IMR-90 (cell line): Measurements from ENCODE around the gene ENHO. TPM values are rescaled to one million over a fixed set of nuclear protein-coding genes. Genes with fewer than 3 reads are reported as not detected.

ENCODE experiments used
- ATAC-seq: fragments of 200-7000 bp; cut with Tn5 transposase; 2 replicates; pipeline ENCODE4 v1.9.1; 2020; ENCODE audit warnings: low read depth, mild to moderate bottlenecking, moderate library complexity
- BruUV-seq: library from RNA; stranded (reverse); fragments of 400-500 nt; replicated peaks from 2 replicates; lab custom pipeline; 2021; lab: Mats Ljungman, UMichigan
- CTCF ChIA-PET: fragments of 300-600 bp; formaldehyde crosslinking; extraction: SDS; loops from one replicate; lab custom pipeline; 2021; ENCODE audit warnings: antibody characterized with exemption; lab: Yijun Ruan, JAX
- POLR2A ChIA-PET: fragments of 300-600 bp; sonication (Branson Sonifier 250); formaldehyde crosslinking; loops from one replicate; lab custom pipeline; 2022; ENCODE audit warnings: antibody characterized with exemption; ENCODE audit not compliant: unreplicated experiment; lab: Charles Lee
- DNase-seq: peaks from one replicate; pipeline ENCODE4 v3.0.0; 2013
- H2AFZ ChIP-seq: replicated peaks from 2 replicates; pipeline ENCODE3; 2013; ENCODE audit warnings: low read length, mild to moderate bottlenecking; ENCODE audit not compliant: poor library complexity
- H2AK5ac ChIP-seq: 2 replicates; pipeline ENCODE4 v1.6.1; 2013; ENCODE audit warnings: low read depth, low read length, inconsistent platforms
- H2AK9ac ChIP-seq: replicated peaks from 2 replicates; pipeline ENCODE3; 2013; ENCODE audit warnings: mild to moderate bottlenecking, low read depth, low read length, moderate library complexity; ENCODE audit not compliant: poor library complexity
- H2BK120ac ChIP-seq: 2 replicates; pipeline ENCODE4 v1.6.1; 2013; ENCODE audit warnings: low read depth, low read length, inconsistent platforms
- H2BK15ac ChIP-seq: 3 replicates; pipeline ENCODE4 v1.6.1; 2013; ENCODE audit warnings: low read depth, low read length, inconsistent platforms
- H2BK20ac ChIP-seq: 2 replicates; pipeline ENCODE4 v1.6.1; 2013; ENCODE audit warnings: low read depth, mild to moderate bottlenecking, inconsistent platforms, low read length, moderate library complexity
- H2BK5ac ChIP-seq: 2 replicates; pipeline ENCODE4 v1.6.1; 2013; ENCODE audit warnings: mild to moderate bottlenecking, low read depth, low read length, inconsistent platforms; ENCODE audit not compliant: poor library complexity, severe bottlenecking
- H3K14ac ChIP-seq: replicated peaks from 2 replicates; pipeline ENCODE4 v1.6.1; 2013; ENCODE audit warnings: low read depth, low read length, inconsistent platforms
- H3K18ac ChIP-seq: 2 replicates; pipeline ENCODE4 v1.6.1; 2013; ENCODE audit warnings: low read depth, low read length, control low read depth
- H3K23ac ChIP-seq: 2 replicates; pipeline ENCODE4 v1.6.1; 2013; ENCODE audit warnings: low read depth, low read length, inconsistent platforms
- H3K27ac ChIP-seq: 2 replicates; pipeline ENCODE4 v1.5.1; 2013; ENCODE audit warnings: mild to moderate bottlenecking, control low read depth, low read length; ENCODE audit not compliant: insufficient read depth
- H3K27me3 ChIP-seq: 2 replicates; pipeline ENCODE4 v1.6.1; 2013; ENCODE audit warnings: low read length; ENCODE audit not compliant: control insufficient read depth, insufficient read depth
- H3K36me3 ChIP-seq: 2 replicates; pipeline ENCODE4 v1.6.1; 2013; ENCODE audit warnings: low read length, mixed read lengths; ENCODE audit not compliant: control insufficient read depth, insufficient read depth
- H3K4ac ChIP-seq: 2 replicates; pipeline ENCODE4 v1.6.1; 2013; ENCODE audit warnings: low read depth, low read length, inconsistent platforms
- H3K4me1 ChIP-seq: 2 replicates; pipeline ENCODE4 v1.6.1; 2013; ENCODE audit warnings: low read length, mixed read lengths; ENCODE audit not compliant: control insufficient read depth, insufficient read depth
- H3K4me2 ChIP-seq: 2 replicates; pipeline ENCODE4 v1.6.1; 2013; ENCODE audit warnings: low read depth, mild to moderate bottlenecking, control low read depth, low read length, moderate library complexity
- H3K4me3 ChIP-seq: 2 replicates; pipeline ENCODE4 v1.5.1; 2013; ENCODE audit warnings: low read depth, mild to moderate bottlenecking, control low read depth, low read length, moderate library complexity; ENCODE audit not compliant: insufficient read depth
- H3K56ac ChIP-seq: 2 replicates; pipeline ENCODE4 v1.6.1; 2013; ENCODE audit warnings: low read length, inconsistent platforms; ENCODE audit not compliant: insufficient read depth; ENCODE audit errors: extremely low read depth
- H3K79me1 ChIP-seq, 2 experiments: 2 replicates each; pipeline ENCODE4 v1.6.1; 2013; ENCODE audit warnings: low read length in 2 of 2, inconsistent platforms in 1 of 2, low read depth in 1 of 2
- H3K9ac ChIP-seq: 2 replicates; pipeline ENCODE4 v1.6.1; 2013; ENCODE audit warnings: low read depth, low read length, control low read depth
- H3K9me1 ChIP-seq: 2 replicates; pipeline ENCODE4 v1.6.1; 2013; ENCODE audit warnings: low read length, inconsistent platforms; ENCODE audit not compliant: insufficient read depth
- H3K9me3 ChIP-seq: 2 replicates; pipeline ENCODE4 v1.6.1; 2013; ENCODE audit warnings: low read length; ENCODE audit not compliant: control insufficient read depth, insufficient read depth
- H4K20me1 ChIP-seq: 2 replicates; pipeline ENCODE4 v1.6.1; 2013; ENCODE audit warnings: low read length, inconsistent platforms; ENCODE audit not compliant: insufficient read depth
- H4K5ac ChIP-seq: 2 replicates; pipeline ENCODE4 v1.6.1; 2013; ENCODE audit warnings: mild to moderate bottlenecking, low read depth, low read length, control low read depth
- H4K8ac ChIP-seq, 2 experiments: 2 replicates each; pipeline ENCODE4 v1.6.1; 2013; ENCODE audit warnings: low read depth in 2 of 2, low read length in 2 of 2, control low read depth in 1 of 2, inconsistent platforms in 1 of 2
- H4K91ac ChIP-seq: 2 replicates; pipeline ENCODE4 v1.6.1; 2013; ENCODE audit warnings: low read depth, low read length, inconsistent platforms; ENCODE audit not compliant: insufficient read depth
- BHLHE40 ChIP-seq: fragments of 150-350 bp; IDR thresholded peaks from 2 replicates; pipeline ENCODE4 v1.6.1; 2016; ENCODE audit warnings: mild to moderate bottlenecking, low read depth, low read length
- CEBPB ChIP-seq: IDR thresholded peaks from 2 replicates; pipeline ENCODE4 v1.6.1; 2012; ENCODE audit warnings: low read depth, low read length, improper control_type of control experiment
- CHD1 ChIP-seq: IDR thresholded peaks from 2 replicates; pipeline ENCODE4 v1.6.1; 2012; ENCODE audit warnings: low read depth, low read length, improper control_type of control experiment
- FOS ChIP-seq: fragments of 150-350 bp; IDR thresholded peaks from 2 replicates; pipeline ENCODE4 v1.6.1; 2016; ENCODE audit warnings: low read depth, low read length
- MAFK ChIP-seq: IDR thresholded peaks from 2 replicates; pipeline ENCODE4 v1.6.1; 2012; ENCODE audit warnings: low read depth, low read length, improper control_type of control experiment
- MAZ ChIP-seq: IDR thresholded peaks from 2 replicates; pipeline ENCODE4 v1.6.1; 2012; ENCODE audit warnings: low read depth, mild to moderate bottlenecking, low read length, improper control_type of control experiment, moderate library complexity, borderline replicate concordance
- MXI1 ChIP-seq: IDR thresholded peaks from 2 replicates; pipeline ENCODE4 v1.6.1; 2012; ENCODE audit warnings: low read depth, mild to moderate bottlenecking, low read length, moderate library complexity, borderline replicate concordance
- NFE2L2 ChIP-seq: fragments of 150-350 bp; IDR thresholded peaks from 2 replicates; pipeline ENCODE4 v1.6.1; 2016; ENCODE audit warnings: low read depth, mild to moderate bottlenecking, low read length
- POLR2A ChIP-seq: IDR thresholded peaks from 2 replicates; pipeline ENCODE4 v1.6.1; 2012; ENCODE audit warnings: mild to moderate bottlenecking, low read depth, low read length
- RAD21 ChIP-seq: IDR thresholded peaks from 2 replicates; pipeline ENCODE4 v1.6.1; 2012; ENCODE audit warnings: low read length, improper control_type of control experiment
- RCOR1 ChIP-seq: IDR thresholded peaks from 2 replicates; pipeline ENCODE4 v1.6.1; 2012; ENCODE audit warnings: mild to moderate bottlenecking, low read length, improper control_type of control experiment; ENCODE audit not compliant: insufficient replicate concordance
- RFX5 ChIP-seq: IDR thresholded peaks from 2 replicates; pipeline ENCODE4 v1.8.0; 2012; ENCODE audit warnings: low read depth, mild to moderate bottlenecking, low read length, moderate library complexity
- SMC3 ChIP-seq: fragments of 150-350 bp; IDR thresholded peaks from 2 replicates; pipeline ENCODE4 v1.6.1; 2016; ENCODE audit warnings: low read depth, mild to moderate bottlenecking, antibody characterized with exemption, low read length, moderate library complexity
- WGBS, 2 experiments: methylation state at CpG; one replicate each; pipeline versions ENCODE4 v1.1.5 to v1.1.7; 2013; ENCODE audit warnings: missing lambda C conversion rate in 2 of 2; ENCODE audit not compliant: insufficient read length in 1 of 2; ENCODE audit errors: extremely low coverage in 2 of 2; 5-methylcytosine and 5-hydroxymethylcytosine counted together
- dilution Hi-C: fragments of 300-500 bp; cut with HindIII; formaldehyde crosslinking; loops from one replicate; pipeline ENCODE4 v1.14.3; 2018; ENCODE audit warnings: low sequenced_read_pairs; ENCODE audit not compliant: unreplicated experiment
- in situ Hi-C: fragments of 300-500 bp; cut with MboI; formaldehyde crosslinking; loops from 3 replicates; pipeline ENCODE4 v1.14.3; 2019; ENCODE audit warnings: low sequenced_read_pairs, inconsistent platforms, mixed read lengths
- intact Hi-C: fragments of 100-400 bp; cut with micrococcal nuclease; formaldehyde crosslinking; loops from 2 replicates; pipeline ENCODE4 v1.10.0; 2022
- polyA plus RNA-seq, 3 experiments: library from polyadenylated mRNA; depleted of rRNA; stranded (reverse); fragments of >200 nt; gene quantifications; 2 replicates each; pipeline ENCODE4 v1.2.3, GENCODE V29; 2012; ENCODE audit warnings: low replicate concordance in 1 of 3
- total RNA-seq: library from RNA; depleted of rRNA; stranded (reverse); fragments of >200 nt; gene quantifications from 2 replicates; pipeline ENCODE4 v1.2.3, GENCODE V29; 2012
- TF ChIP-seq, protein P1 (sequence below): fragments of 150-350 bp; IDR thresholded peaks from 2 replicates; pipeline ENCODE4 v1.6.1; 2017; ENCODE audit warnings: mild to moderate bottlenecking, antibody characterized with exemption, low read length, low read depth
- TF ChIP-seq, protein P2 (sequence below): fragments of 150-350 bp; IDR thresholded peaks from 2 replicates; pipeline ENCODE4 v1.6.1; 2016; ENCODE audit warnings: low read depth, mild to moderate bottlenecking, low read length, moderate library complexity, borderline replicate concordance
- TF ChIP-seq, protein P3 (sequence below): conservative IDR thresholded peaks from 2 replicates; pipeline ENCODE4 v1.5.1; 2012; ENCODE audit warnings: mild to moderate bottlenecking, low read depth, low read length, improper control_type of control experiment

Gene ENHO
- total and polyA plus RNA-seq, 2 of the 4 experiments (the other 2 are of a cell fraction), result not detected

DNA sequence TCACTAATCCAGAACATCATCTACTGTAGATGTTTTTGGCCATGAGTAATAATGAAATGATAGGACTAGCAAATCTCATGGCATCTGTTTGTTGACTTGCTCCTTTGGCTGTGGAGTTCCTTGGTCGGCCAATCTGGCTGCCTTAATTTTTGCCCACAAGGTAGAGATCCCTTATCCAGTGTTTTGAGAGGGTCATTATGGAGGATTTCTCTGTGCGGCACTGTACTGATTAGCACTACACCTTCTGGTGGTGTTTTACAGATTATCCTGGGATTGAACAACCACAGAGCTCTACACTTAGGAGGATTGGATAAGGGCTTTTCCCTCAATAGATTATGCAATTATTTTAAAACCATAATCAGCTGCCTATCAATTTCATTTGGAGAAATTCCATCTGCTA lies 3.2 kb upstream of the ENHO start:
- no peak overlapping the region for H3K14ac ChIP-seq
- in situ Hi-C loops, result no loop called here
- no peak overlapping the region for H3K4me2 ChIP-seq
- no peak overlapping the region for H4K8ac ChIP-seq
- no peak overlapping the region for H3K23ac ChIP-seq
- no peaks in the 10 kb centered on the region for H3K36me3 ChIP-seq
- H2BK5ac ChIP-seq, result no peak overlapping the region
- no CpG with 5 or more reads among the region's 2 CpGs for WGBS, 2 experiments
- no TSS peak for BruUV-seq
- H3K56ac ChIP-seq, result no peak overlapping the region
- H2BK15ac ChIP-seq, result no peak overlapping the region
- dilution Hi-C loops, result no loop called here
- H2AK5ac ChIP-seq, result no peak overlapping the region
- no peak overlapping the region for H3K4ac ChIP-seq
- no peak overlapping the region for H3K27ac ChIP-seq
- H2AFZ ChIP-seq, result no peak overlapping the region
- H3K9me3 ChIP-seq, result no peaks in the 10 kb centered on the region
- ATAC-seq (no peak), DNase-seq (no peak)
- no peaks in the 10 kb centered on the region for H3K79me1 ChIP-seq
- H2AK9ac ChIP-seq, result no peak overlapping the region
- no peaks in the 10 kb centered on the region for H3K9me1 ChIP-seq
- H3K4me1 ChIP-seq, result no peaks in the 10 kb centered on the region
- no peak overlapping the region for H2BK20ac ChIP-seq
- no peak overlapping the region for H4K91ac ChIP-seq
- H3K27me3 ChIP-seq, result peaks cover 24% of the 10 kb centered on the region
- POLR2A ChIA-PET, result no interaction called here
- H4K5ac ChIP-seq, result no peak overlapping the region
- no peak for TF ChIP-seq CEBPB
- no peak for TF ChIP-seq MAFK
- TF ChIP-seq RCOR1, result no peak
- no peak for TF ChIP-seq BHLHE40
- no peak for TF ChIP-seq RAD21
- TF ChIP-seq, protein P1, sequence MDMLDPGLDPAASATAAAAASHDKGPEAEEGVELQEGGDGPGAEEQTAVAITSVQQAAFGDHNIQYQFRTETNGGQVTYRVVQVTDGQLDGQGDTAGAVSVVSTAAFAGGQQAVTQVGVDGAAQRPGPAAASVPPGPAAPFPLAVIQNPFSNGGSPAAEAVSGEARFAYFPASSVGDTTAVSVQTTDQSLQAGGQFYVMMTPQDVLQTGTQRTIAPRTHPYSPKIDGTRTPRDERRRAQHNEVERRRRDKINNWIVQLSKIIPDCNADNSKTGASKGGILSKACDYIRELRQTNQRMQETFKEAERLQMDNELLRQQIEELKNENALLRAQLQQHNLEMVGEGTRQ, result no peak
- TF ChIP-seq NFE2L2, result no peak
- TF ChIP-seq CHD1, result no peak
- TF ChIP-seq POLR2A, result no peak
- TF ChIP-seq, protein P2, sequence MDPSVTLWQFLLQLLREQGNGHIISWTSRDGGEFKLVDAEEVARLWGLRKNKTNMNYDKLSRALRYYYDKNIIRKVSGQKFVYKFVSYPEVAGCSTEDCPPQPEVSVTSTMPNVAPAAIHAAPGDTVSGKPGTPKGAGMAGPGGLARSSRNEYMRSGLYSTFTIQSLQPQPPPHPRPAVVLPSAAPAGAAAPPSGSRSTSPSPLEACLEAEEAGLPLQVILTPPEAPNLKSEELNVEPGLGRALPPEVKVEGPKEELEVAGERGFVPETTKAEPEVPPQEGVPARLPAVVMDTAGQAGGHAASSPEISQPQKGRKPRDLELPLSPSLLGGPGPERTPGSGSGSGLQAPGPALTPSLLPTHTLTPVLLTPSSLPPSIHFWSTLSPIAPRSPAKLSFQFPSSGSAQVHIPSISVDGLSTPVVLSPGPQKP, result no peak
- no peak for TF ChIP-seq MAZ
- TF ChIP-seq, protein P3, sequence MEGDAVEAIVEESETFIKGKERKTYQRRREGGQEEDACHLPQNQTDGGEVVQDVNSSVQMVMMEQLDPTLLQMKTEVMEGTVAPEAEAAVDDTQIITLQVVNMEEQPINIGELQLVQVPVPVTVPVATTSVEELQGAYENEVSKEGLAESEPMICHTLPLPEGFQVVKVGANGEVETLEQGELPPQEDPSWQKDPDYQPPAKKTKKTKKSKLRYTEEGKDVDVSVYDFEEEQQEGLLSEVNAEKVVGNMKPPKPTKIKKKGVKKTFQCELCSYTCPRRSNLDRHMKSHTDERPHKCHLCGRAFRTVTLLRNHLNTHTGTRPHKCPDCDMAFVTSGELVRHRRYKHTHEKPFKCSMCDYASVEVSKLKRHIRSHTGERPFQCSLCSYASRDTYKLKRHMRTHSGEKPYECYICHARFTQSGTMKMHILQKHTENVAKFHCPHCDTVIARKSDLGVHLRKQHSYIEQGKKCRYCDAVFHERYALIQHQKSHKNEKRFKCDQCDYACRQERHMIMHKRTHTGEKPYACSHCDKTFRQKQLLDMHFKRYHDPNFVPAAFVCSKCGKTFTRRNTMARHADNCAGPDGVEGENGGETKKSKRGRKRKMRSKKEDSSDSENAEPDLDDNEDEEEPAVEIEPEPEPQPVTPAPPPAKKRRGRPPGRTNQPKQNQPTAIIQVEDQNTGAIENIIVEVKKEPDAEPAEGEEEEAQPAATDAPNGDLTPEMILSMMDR, result no peak
- no peak for TF ChIP-seq MXI1
- TF ChIP-seq RFX5, result no peak
- no peak for TF ChIP-seq FOS
- no peak for TF ChIP-seq SMC3
- H4K20me1 ChIP-seq, result peaks cover 5% of the 10 kb centered on the region
- CTCF ChIA-PET, result no interaction called here
- no peak overlapping the region for H3K18ac ChIP-seq
- no peak overlapping the region for H3K9ac ChIP-seq
- no peak overlapping the region for H3K4me3 ChIP-seq
- H2BK120ac ChIP-seq, result no peak overlapping the region
- intact Hi-C loops, result no loop called here
